ENCODE data around the gene LSAMP. TPM values are rescaled to one million over a fixed set of nuclear protein-coding genes. Genes with fewer than 3 reads are reported as not detected.
"Not testable (repeated sequence)": the region's sequence is repeated elsewhere in the genome, so short reads cannot be mapped to it uniquely, and the experiment has no call there.

LSAMP gene
- total RNA-seq, 1 donor from 2014 or later = 3.9 TPM

GRCh38 chr3:115768661-115769060, 676.6 kb downstream of the LSAMP start:
- no peaks in the 10 kb centered on the region for H3K27me3 ChIP-seq
- intact Hi-C loops (cut with DNase I) = no loop called here
- no peaks in the 10 kb centered on the region for H3K36me3 ChIP-seq
- no peak overlapping the region for H3K27ac ChIP-seq
- no peaks in the 10 kb centered on the region for H3K9me3 ChIP-seq
- TF ChIP-seq POLR2A (IDR thresholded peaks at IDR 0.05) (no peak), CTCF (IDR thresholded peaks at IDR 0.05) (no peak), POLR2AphosphoS5 (IDR thresholded peaks at IDR 0.05; ENCODE audit: insufficient read depth in 1 of 2, low read depth in 1 of 2) (no peak)
- no peaks in the 10 kb centered on the region for H3K4me1 ChIP-seq
- H3K4me3 ChIP-seq = no peak overlapping the region
- DNase-seq (ENCODE audit: extremely low spot score in 2 of 2) = no peak

DNA sequence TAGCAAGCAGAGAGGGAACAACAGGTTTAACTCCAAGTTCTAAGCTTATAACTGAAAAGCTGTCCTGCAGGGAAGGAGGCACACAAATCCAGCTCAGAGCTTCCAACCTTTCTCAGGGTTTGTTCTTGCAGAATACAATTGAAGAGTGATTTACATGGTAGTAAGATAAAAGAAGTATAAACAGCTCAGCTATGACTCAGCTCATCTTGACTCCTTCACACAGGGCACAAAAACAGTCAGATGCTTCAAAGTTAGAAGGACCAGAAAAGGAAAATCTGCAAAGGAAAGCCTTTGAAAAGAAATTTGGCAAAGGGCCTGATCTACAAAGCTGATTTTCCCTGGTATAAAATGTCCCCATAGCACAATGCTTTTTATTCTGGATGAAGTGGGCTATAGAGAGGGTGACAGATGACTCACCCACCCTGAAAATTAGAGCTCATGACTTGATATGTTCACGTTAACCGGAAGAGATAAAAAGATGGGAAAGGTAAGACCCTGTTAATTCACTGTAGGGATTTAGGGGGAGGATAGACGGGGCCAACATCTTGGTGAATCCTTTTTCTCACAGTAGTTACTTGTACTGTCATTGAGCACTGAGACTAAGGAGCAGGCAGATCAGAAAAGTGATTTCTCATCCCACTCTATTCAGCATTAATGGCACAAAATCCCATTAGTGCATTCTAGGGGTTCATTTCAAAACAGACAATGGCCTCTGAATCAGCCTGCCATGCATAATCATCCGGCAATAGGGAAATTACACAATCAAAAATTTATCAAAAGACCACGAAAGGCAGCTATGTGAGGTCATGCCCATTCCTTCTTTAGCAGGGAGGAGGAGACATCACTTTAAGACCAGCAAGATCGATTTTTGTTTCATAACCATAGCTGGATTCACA, 678.5 kb downstream of the LSAMP start:
- no peak for DNase-seq (ENCODE audit: extremely low spot score in 2 of 2)
- H3K27ac ChIP-seq = no peak overlapping the region
- H3K4me3 ChIP-seq = no peak overlapping the region
- intact Hi-C loops (cut with DNase I) = no loop called here
- no peak for TF ChIP-seq CTCF (IDR thresholded peaks at IDR 0.05)
- TF ChIP-seq POLR2A (IDR thresholded peaks at IDR 0.05) = no peak
- TF ChIP-seq POLR2AphosphoS5 (IDR thresholded peaks at IDR 0.05; ENCODE audit: insufficient read depth in 1 of 2, low read depth in 1 of 2) = no peak
- no peaks in the 10 kb centered on the region for H3K36me3 ChIP-seq
- H3K4me1 ChIP-seq = no peaks in the 10 kb centered on the region
- no peaks in the 10 kb centered on the region for H3K27me3 ChIP-seq
- H3K9me3 ChIP-seq = no peaks in the 10 kb centered on the region

GRCh38 chr3:115761927-115762305, 683.4 kb downstream of the LSAMP start:
- intact Hi-C loops (cut with DNase I) = no loop called here
- no peaks in the 10 kb centered on the region for H3K36me3 ChIP-seq
- TF ChIP-seq POLR2AphosphoS5 (IDR thresholded peaks at IDR 0.05; ENCODE audit: insufficient read depth in 1 of 2, low read depth in 1 of 2) (no peak), CTCF (IDR thresholded peaks at IDR 0.05) (no peak), POLR2A (IDR thresholded peaks at IDR 0.05) (no peak)
- H3K4me3 ChIP-seq = no peak overlapping the region
- H3K27me3 ChIP-seq = no peaks in the 10 kb centered on the region
- H3K4me1 ChIP-seq = no peaks in the 10 kb centered on the region
- DNase-seq (ENCODE audit: extremely low spot score in 2 of 2) = no peak
- H3K9me3 ChIP-seq = no peaks in the 10 kb centered on the region
- H3K27ac ChIP-seq = no peak overlapping the region

DNA sequence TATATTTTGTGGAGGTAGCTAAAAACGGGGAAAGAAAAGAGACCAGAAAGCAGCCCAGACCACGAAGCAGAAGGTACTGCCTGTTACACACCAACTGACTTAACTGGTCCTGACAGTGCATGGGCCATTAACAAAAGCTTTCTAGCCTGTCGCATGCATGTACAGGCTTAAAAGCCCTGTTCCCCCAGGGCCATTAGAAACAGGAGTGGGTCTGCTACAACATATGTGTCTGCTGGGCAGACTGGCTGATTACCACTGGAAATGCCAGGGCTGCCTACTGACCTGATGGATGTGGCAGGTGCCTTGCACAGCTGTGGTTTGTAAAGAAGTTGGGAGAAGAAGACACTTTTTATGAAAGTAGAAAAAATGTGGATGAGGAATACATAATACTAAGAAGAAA, 684.6 kb downstream of the LSAMP start:
- Histone ChIP-seq H3K27me3 (no peaks in the 10 kb centered on the region), H3K4me3 (no peak overlapping the region), H3K27ac (no peak overlapping the region), H3K36me3 (no peaks in the 10 kb centered on the region), H3K9me3 (no peaks in the 10 kb centered on the region), H3K4me1 (no peaks in the 10 kb centered on the region)
- intact Hi-C loops (cut with DNase I) = no loop called here
- TF ChIP-seq POLR2AphosphoS5 (IDR thresholded peaks at IDR 0.05; ENCODE audit: insufficient read depth in 1 of 2, low read depth in 1 of 2) = no peak
- no peak for DNase-seq (ENCODE audit: extremely low spot score in 2 of 2)

DNA sequence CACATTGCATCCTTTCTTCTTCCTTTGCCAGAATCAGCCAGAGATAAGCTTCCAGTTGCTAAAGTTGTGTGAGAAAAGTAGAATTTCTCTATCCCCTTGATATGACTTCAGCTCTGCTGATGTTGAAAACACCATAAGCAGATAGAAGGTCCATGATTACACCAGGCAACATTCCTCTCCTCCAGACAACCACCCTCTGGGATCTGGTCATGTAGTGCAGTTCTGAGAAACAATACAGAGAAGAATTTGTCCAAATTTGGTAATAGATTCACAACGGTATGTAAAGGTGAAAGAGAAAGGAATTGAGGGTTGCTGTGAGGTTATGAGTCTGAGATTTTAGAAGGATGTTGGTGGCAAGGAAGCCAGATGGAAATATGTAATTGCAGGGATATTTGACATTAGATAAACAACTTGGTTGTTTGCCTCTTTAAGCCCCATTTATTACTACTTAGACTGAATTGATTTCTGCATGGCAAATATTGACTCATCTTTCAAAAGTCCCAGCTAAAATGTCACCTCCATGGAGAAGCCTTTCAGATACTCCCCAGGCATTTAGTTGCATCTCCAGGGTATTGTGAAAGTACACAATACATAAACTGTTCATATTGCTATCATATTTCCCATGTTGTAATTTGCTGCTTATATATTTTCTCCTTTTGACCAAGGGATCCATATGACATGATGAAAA, 687.1 kb downstream of the LSAMP start:
- no peaks in the 10 kb centered on the region for H3K27me3 ChIP-seq
- DNase-seq (ENCODE audit: extremely low spot score in 2 of 2) = no peak
- intact Hi-C loops (cut with DNase I) = no loop called here
- no peak overlapping the region for H3K27ac ChIP-seq
- no peak overlapping the region for H3K4me3 ChIP-seq
- no peaks in the 10 kb centered on the region for H3K36me3 ChIP-seq
- no peaks in the 10 kb centered on the region for H3K9me3 ChIP-seq
- H3K4me1 ChIP-seq = no peaks in the 10 kb centered on the region
- TF ChIP-seq POLR2AphosphoS5 (IDR thresholded peaks at IDR 0.05; ENCODE audit: insufficient read depth in 1 of 2, low read depth in 1 of 2) = no peak
- TF ChIP-seq CTCF (IDR thresholded peaks at IDR 0.05) = no peak
- TF ChIP-seq POLR2A (IDR thresholded peaks at IDR 0.05) = no peak

DNA sequence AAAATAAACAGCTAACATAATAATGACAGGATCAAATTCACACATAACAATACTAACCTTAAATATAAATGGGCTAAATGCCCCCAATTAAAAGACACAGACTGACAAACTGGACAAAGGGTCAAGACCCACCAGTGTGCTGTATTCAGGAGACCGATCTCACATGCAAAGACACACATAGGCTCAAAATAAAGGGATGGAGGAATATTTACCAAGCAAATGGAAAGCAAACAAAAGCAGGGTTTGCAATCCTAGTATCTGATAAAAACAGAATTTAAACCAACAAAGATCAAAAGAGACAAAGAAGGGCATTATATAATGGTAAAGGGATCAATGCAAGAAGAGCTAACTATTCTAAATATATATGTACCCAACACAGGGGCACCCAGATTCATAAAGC, 692.3 kb downstream of the LSAMP start:
- H3K9me3 ChIP-seq; H3K27ac ChIP-seq; H3K27me3 ChIP-seq; H3K4me1 ChIP-seq; DNase-seq (ENCODE audit: extremely low spot score in 2 of 2); intact Hi-C loops (cut with DNase I); H3K4me3 ChIP-seq; H3K36me3 ChIP-seq: not testable (repeated sequence)
